ENCODE measurements around the gene PGRMC1.
"Not testable (repeated sequence)": the region's sequence is repeated elsewhere in the genome, so short reads cannot be mapped to it uniquely, and the experiment has no call there.

The PGRMC1 gene

GRCh38 chrX:119235872-119236622 is at the start of gene PGRMC1:
Gene PGRMC1, plus strand, starts transcription at chrX:119236285. Its CDS starts 79 bp downstream, at chrX:119236364.
- peak; percentile 77 for DNase-seq

GRCh38 chrX:119186763-119187162 is 49.3 kb upstream of the PGRMC1 start:
- DNase-seq, result no peak

GRCh38 chrX:119187298-119187697 is 48.8 kb upstream of the PGRMC1 start:
- no peak for DNase-seq

- DNase-seq, result no peak
Measured at GRCh38 chrX:119189115-119189514, 47.0 kb upstream of the PGRMC1 start.

GRCh38 chrX:119189595-119189994 is 46.5 kb upstream of the PGRMC1 start:
- DNase-seq, result no peak

- peak; percentile 4 for DNase-seq
Measured at GRCh38 chrX:119190091-119190681, 45.9 kb upstream of the PGRMC1 start.

- DNase-seq, result no peak
Measured at GRCh38 chrX:119190831-119191230, 45.3 kb upstream of the PGRMC1 start.

GRCh38 chrX:119194621-119195020 is 41.5 kb upstream of the PGRMC1 start:
- DNase-seq, result peak; percentile 2

- no peak for DNase-seq
Measured at GRCh38 chrX:119201570-119201969, 34.5 kb upstream of the PGRMC1 start.

GRCh38 chrX:119206203-119206602 is 29.9 kb upstream of the PGRMC1 start:
- no peak for DNase-seq

- DNase-seq, result not testable (repeated sequence)
Measured at GRCh38 chrX:119207483-119207882, 28.6 kb upstream of the PGRMC1 start.

GRCh38 chrX:119208401-119209057 is 27.6 kb upstream of the PGRMC1 start:
- no peak for DNase-seq

- not testable (repeated sequence) for DNase-seq
Measured at GRCh38 chrX:119210931-119211648, 25.0 kb upstream of the PGRMC1 start.

GRCh38 chrX:119211649-119212014 is 24.5 kb upstream of the PGRMC1 start:
- no peak for DNase-seq

- peak; percentile 7 for DNase-seq
Measured at GRCh38 chrX:119218198-119218597, 17.9 kb upstream of the PGRMC1 start.

GRCh38 chrX:119222932-119223331 is 13.2 kb upstream of the PGRMC1 start:
- no peak for DNase-seq

GRCh38 chrX:119223783-119224182 is 12.3 kb upstream of the PGRMC1 start:
- no peak for DNase-seq

- no peak for DNase-seq
Measured at GRCh38 chrX:119226446-119226845, 9.6 kb upstream of the PGRMC1 start.

- DNase-seq, result no peak
Measured at GRCh38 chrX:119228512-119229252, 7.4 kb upstream of the PGRMC1 start.

GRCh38 chrX:119229253-119229615 is 6.9 kb upstream of the PGRMC1 start:
- DNase-seq, result no peak

- DNase-seq, result no peak
Measured at GRCh38 chrX:119230850-119231249, 5.2 kb upstream of the PGRMC1 start.

- DNase-seq, result no peak
Measured at GRCh38 chrX:119231936-119232445, 4.1 kb upstream of the PGRMC1 start.

Measured in inflammatory macrophage treated with lipopolysaccharide for 4 hours (primary cell).